ENCODE results near the gene KIAA0513.
A peak's percentile ranks its signal among the peaks of the same experiment; 100 is the strongest.

KIAA0513 gene

GRCh38 chr16:85027349-85027957, at the start of gene KIAA0513:
KIAA0513 (plus strand) TSS chr16:85027795; CDS start chr16:85067072, 39,277 bp downstream.
- peak; percentile 92 for DNase-seq

DNA sequence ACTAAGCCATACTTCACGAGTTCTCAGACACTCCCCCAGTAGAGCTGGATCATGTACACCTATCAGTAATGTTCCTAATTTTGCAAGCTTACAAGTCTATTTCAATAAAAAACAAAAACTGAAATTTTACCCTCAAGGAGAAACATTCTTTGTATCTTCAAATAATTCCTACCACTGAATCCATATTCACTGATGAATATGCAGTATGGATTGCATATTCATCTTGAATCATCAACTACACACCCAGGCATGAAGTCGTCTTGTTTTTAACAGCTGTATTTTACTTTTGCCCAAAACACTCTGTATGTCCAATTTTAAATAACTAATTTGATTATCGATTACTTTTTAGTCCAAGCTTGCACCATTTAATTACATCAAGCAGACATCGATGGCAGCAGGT, 48.1 kb upstream of the KIAA0513 start:
- DNase-seq = no peak

- no peak for DNase-seq
Observed at GRCh38 chr16:84982434-84982833, 45.2 kb upstream of the KIAA0513 start.

- DNase-seq = no peak
Observed at GRCh38 chr16:84985079-84986065, 42.2 kb upstream of the KIAA0513 start.

DNA sequence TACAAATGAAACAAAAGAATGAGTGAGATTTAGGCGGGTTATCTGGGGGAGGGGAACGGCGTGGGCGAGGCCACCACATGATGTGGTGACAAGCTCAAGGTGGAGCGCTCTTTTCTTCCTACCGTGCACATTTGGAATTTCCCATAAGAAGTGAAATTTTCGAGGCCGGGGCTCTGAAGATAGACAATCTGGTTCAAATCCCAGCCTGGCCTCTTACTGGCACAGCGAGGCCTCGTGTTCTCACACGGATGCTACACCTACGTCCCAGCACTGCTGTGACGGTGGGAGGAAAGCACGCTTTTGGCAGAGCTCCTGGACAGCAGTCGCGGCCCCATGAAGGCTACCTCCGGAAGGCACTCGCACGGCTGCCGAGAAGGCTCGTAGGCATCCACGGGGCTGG, 41.5 kb upstream of the KIAA0513 start:
- no peak for DNase-seq

DNA sequence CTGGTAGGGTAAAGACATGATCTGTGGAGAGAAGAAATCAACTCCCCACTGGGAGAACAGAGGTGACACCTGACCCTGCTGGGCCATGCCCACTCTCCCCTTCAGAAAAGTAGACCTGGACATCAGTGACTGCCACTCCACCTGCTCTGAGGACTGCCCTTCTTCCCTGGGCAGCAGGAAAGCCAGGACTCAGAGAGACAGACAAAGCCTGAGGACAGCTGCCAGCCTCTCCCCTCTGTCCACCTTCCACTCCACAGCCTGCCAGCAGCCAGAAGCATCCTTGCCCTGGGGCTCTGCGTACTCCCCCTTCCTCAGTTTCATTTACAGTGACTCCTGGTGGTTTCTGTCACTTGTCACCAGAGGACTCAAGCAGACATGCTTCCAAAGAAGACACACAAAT, 40.7 kb upstream of the KIAA0513 start:
- no peak for DNase-seq

DNA sequence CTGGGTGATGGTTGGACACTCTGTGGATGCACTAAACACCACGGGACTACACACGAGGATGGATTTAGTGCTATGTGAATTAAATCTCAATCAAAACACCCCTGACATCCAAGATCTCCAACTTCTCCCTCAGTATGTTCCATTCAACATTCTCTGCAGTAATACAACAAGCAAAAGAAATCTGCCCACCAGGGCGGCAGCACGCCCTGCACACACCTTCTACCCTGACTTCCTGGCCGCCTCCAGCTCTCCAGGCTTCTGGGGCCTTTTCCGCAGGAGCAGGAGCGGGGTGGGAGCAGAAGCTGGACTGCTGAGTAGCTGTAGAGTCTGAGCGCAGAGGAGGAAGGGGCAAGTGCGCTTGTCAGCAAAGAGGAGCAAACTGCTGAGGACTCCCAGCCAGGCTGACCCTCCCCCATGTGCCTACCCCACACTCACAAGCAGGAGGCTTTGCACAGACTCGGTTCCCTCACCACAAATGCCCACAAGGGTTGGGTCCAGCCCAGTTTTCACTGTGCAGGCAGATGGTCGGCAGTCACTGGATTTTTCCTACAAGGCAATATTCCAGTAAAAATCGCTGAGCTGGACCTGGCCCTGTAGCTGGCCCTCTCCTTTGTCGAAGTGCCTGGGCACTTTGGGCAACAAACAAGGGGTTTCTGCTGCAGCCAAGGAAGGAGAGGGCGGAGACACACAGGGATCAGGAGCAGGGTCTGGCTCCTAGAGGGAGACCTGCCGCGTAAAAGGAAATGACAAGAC, 39.1 kb upstream of the KIAA0513 start:
- no peak for DNase-seq

- no peak for DNase-seq
Observed at GRCh38 chr16:84989749-84990620, 37.6 kb upstream of the KIAA0513 start.

- DNase-seq = no peak
Observed at GRCh38 chr16:84990782-84991181, 36.8 kb upstream of the KIAA0513 start.

- no peak for DNase-seq
Observed at GRCh38 chr16:84992717-84993075, 34.9 kb upstream of the KIAA0513 start.

GRCh38 chr16:84993926-84994325, 33.7 kb upstream of the KIAA0513 start:
- no peak for DNase-seq

GRCh38 chr16:84995663-84996062, 31.9 kb upstream of the KIAA0513 start:
- no peak for DNase-seq

DNA sequence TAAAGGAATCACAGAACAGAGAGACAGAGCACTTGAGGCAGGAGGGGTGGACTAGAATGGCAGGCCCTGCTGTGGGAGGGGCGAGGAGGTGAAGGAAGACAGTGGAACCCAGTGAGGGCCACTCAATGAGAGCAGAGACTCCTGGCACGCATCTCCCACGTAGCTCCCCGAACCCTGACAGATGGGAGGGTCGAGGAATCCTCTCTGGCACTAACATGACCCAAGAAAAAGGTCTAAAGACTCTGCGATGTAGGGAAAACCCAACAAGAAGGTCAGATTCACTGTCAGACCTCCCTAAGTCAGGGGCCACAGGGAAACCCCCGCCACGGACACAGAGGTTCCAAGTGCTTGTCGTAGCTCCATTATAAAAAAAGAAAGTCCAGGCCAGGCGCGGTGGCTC, 31.2 kb upstream of the KIAA0513 start:
- DNase-seq = no peak

- DNase-seq = no peak
Observed at GRCh38 chr16:84999200-84999599, 28.4 kb upstream of the KIAA0513 start.

GRCh38 chr16:84999857-85000480, 27.6 kb upstream of the KIAA0513 start:
- DNase-seq = no peak

DNA sequence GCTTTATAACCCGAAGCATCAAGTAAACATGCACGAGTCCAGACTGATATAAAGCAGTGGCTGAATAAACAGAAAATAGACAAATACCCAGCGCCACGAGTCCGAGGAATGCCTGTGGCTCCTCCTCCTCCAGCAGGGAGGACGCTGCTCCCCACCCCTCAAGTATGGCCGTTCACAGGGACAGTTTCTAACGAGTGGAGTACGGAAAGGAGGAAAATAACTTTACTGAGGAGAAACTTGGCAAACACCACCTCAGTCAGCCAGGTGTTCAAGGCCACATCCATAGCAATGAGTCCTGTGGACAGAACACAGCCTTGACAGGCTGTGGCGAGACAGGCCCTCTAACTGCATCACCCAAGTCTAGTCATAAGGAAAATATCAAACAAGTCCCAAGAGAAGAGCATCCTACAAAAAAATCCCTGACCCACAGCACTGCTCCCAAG, 25.5 kb upstream of the KIAA0513 start:
- no peak for DNase-seq

- DNase-seq = no peak
Observed at GRCh38 chr16:85002608-85003007, 25.0 kb upstream of the KIAA0513 start.

DNA sequence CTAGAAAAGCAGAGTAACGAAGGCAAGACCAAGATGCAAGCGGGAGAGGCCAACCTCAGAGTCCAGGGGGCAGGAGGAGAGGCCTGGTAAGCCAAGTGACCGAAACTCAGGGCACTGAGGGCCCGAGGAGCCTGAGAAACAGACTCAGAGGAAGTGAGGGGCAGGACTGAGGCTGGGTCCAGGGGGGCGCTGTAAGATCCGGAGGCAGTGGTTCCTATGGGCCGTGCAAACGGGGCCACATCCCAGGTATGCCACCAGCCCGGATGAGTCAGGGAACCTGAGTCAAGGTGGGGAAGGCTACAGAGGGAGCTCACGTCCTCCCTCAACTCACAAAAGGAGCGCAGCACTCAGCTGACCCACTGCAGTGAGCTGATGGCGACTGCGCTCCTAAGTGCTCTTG, 24.5 kb upstream of the KIAA0513 start:
- no peak for DNase-seq

DNA sequence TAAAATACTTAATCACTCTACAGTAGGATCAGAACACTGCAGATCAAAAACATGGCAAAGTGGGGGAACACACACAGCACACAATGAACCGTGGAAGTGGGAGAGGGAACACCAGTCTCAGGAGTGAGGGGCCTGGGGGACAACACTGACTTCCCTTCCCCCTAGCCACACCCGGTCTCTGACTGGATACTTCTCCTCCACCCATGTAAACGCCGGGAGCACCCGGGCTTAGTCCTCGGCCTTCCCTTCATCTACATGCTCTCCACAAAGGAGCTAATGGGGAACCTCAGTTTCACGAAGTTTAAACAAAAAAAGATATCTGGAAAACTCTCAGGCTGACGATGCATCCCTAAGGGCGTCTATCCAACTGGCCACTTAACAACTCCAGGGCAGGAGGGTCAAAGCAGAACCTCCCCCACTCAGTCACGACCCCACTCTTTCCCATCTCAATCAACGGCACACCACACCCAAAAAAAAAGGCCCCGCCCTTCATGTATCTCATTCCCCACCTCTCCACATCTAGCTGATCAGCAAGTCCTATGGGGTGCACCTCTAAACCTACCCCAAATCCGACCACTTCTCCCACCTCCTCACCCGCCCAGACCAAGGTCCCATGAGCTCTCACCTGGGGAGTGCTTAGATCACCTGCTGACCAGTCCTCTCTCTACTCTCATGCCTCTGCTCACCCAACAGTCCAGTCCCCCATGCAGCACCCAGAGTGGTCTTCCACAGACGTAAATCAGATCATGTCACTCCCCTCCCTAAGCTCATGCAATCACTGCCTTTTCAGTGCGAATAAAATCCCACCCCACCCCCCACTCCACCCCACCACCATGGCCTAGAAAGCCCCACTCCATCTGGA, 23.6 kb upstream of the KIAA0513 start:
- DNase-seq = no peak

DNA sequence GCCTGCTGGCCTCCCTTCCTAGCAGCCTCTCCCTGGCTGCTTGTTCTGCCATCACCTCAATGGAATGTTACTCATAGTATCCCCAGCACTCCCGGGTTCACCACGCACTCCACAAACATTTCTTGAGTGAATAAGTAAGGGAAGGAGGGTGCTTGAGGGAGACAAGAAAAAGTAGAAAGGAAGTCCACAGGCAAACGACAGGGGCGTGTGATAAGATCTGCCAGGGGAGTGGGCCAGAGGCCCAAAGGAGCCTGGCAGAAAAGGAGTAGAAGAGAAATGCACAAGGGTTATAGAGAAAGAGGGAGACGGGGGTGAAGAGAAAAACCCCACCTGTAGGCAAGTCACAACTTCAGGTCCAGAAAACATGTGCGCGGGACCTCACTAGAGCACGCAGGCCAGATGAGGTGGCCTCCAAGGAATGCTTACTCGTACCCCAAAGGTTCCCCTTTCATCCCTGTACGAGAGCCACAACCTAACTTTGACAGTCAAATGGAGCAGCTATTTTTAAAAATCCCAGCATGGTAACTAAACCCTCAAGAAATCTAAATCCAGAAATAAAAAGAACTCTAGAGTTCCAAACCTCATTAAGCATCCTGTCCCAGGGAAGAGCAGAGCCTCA, 22.9 kb upstream of the KIAA0513 start:
- no peak for DNase-seq
